GDM1 (cell line): ENCODE data around the gene TAS2R19.

Source experiments
- DNase-seq: peaks from one replicate; lab custom pipeline; 2025; lab: John Stamatoyannopoulos, UW

The TAS2R19 gene

DNA sequence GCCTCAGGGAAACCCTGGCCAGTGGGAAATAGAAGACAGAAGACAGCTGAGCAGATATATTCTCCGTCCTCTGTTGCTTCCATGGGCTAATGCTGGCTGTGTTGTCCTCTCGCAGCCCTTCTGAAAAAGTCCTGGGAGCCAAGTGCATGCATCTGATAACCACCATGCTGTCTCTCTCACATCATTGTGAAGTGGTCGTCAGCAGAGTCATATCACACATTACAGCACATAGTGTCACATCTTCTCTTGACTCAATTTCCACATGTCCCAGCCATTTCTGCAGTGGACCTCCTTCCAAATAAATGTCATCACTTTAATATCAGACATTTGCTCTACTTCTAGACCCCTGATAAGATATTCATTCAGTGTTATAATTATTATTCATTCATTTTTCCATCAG is 28.1 kb downstream of the TAS2R19 start:
- no peak for DNase-seq

DNA sequence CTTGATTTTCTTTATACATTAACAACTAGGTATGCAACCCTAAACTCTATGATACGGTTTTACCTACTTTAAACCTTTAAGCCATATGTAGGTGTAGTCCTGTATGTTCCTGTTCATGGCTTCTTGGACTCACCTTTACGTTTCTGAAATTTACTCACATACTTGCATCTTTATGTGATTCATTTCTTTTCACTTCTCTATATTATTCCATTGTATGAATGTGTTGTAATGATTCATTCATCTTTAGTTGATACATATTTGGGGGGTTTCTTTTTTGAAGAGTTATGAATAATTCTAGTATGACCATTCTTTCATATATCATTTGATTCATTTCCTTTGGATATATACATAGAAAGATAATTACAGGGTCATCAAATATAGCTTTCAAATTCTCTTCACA is 33.3 kb downstream of the TAS2R19 start:
- no peak for DNase-seq

DNA sequence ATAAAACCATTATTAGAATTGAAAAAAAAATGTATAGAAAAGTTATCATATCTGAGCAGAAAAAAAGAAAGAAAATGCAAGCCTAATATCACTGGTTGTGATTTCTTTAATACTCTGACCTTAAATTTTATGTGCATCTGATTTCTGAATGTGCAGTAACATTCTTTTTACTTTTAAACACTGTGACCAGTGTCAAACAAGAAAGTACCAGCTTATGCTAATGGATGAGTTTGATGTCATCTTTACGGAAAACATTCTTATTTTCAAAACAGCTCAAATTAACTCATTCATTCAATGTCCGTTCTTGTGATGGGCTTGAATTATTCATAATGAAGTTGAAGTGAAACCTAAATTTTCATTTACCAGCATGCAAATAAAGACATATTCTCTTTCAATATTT is 35.6 kb downstream of the TAS2R19 start, which contains the start of gene TAS2R50:
Gene TAS2R50 (minus strand): TSS at position 101 of the 400 bp plus-strand sequence. CDS start 52 bp downstream, at position 49.
- no peak for DNase-seq

DNA sequence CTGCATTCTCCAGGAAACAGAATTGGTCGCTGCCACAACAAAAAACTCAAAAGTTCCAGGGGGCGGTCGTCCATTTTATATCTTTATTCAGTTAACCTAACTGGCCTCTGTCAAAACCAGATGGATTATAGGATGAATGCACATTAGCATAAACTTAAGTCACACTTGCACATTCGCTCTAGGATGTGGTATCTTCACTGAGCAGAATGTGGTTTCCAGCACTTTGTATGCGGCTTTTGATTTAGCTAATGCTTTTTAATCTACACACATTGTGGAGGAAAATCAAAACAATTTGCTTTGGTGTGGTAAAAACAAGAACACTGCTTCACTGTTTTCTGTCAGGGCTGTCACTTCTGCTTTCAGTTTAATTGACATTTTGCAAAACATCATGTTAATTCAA is 40.2 kb downstream of the TAS2R19 start:
- no peak for DNase-seq

DNA sequence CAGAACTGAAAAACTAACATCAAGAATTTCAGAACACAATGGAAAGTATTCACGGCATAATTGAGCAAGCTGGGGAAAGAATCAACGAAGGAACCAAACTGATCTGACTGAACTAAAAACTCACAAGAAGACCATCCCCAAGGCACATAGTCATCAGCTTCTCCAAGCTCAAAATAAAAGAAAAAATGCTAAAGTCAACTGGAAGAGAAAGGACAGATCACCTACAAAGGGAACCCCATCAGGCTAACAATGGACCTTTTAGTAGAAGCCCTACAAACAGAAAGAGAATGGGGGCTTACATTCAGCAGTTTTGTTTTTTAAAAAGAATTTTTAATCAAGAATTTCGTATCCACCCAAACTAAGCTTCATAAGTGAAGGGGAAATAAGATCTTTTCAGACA is 47.5 kb downstream of the TAS2R19 start:
- DNase-seq, result no peak
